CD4-positive, alpha-beta T cell treated with Interferon alpha-2 for 1 hour (primary cell): ENCODE measurements around the gene FNDC3B.

Source experiments
- DNase-seq, 2 donors: peaks; one replicate each; pipeline ENCODE4 v3.0.0-alpha.2; 2020 to 2022

The FNDC3B gene

GRCh38 chr3:172380632-172381031 lies 341.3 kb downstream of the FNDC3B start:
- no peak for DNase-seq

- no peak for DNase-seq
These were observed 344.0 kb downstream of the FNDC3B start for GRCh38 chr3:172383306-172383796.

- DNase-seq = no peak
These were observed 345.5 kb downstream of the FNDC3B start for GRCh38 chr3:172384836-172385235.

DNA sequence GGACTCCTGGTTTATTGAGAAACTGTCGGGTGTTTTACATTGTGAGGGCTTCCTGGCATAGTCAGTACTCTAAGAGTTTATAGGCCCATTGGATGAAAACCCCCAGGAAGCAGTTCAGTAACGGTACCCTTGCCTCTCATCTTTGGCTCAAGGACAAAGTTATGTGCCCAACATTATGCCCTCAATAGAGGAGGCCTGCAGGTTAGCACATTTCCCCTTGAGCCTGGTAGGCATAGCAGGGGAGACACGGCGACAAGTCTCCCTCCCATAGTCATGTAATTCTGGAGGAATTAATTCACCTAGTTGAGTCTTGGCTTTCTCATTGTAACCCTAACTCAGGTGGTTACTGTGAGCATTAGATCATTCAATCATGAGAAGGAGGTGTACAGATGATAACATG lies 348.4 kb downstream of the FNDC3B start:
- DNase-seq = no peak

- DNase-seq = no peak
These were observed 349.2 kb downstream of the FNDC3B start for GRCh38 chr3:172388412-172389078.

DNA sequence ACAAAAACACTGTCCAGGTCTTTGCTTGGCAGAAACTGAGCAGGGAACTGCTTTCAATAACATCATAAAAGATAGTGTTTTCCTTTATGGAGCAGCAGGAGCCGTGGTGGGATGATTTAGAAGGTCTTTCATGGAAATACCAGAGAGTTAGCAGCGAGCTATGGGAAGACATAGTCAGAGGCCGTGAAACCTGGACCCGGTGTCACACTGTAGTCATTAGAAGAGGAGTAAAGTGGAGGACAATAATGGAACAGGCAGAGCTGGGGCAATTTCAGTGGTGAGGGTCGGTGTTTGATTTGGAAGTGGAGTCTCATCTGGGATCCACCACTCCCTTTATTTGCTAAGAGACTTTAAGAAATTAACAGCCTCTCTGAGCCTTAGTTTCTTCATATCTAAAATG lies 351.4 kb downstream of the FNDC3B start:
- no peak for DNase-seq

GRCh38 chr3:172391592-172392302 lies 352.4 kb downstream of the FNDC3B start:
- no peak for DNase-seq

- no peak for DNase-seq
These were observed 355.3 kb downstream of the FNDC3B start for GRCh38 chr3:172394692-172395091.

GRCh38 chr3:172396400-172396799 lies 357.0 kb downstream of the FNDC3B start:
- no peak for DNase-seq

DNA sequence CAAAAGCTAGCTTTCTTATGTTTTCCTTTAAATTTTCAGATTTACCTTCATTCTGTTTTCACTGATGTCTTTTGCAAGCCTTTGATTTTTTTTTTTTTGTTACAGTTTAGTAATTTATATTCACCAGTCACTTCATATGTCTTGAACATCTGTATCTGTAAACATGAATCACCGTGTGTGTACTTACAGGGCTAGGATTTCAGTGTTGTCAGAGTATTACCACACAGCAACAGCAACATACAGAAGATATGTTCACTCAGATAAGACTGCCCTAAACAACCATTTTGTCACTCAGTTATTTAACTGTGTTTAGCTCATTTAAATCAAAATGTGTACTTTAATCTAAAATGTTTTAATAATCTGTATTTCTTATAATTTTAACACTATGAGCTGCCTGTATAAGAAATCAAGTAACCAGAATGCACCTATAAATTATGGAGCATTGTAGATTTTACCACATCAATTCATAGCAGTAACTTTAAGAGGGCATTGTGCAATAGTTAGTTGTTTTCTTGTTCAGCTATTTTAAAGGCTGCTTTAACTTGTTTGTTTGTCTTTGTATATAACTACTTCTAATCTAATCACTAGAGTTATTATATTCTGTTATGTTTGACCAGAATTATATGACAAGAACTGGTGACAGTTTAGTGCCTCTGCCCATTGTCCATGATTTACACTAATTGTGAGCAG lies 358.5 kb downstream of the FNDC3B start:
- DNase-seq = no peak

DNA sequence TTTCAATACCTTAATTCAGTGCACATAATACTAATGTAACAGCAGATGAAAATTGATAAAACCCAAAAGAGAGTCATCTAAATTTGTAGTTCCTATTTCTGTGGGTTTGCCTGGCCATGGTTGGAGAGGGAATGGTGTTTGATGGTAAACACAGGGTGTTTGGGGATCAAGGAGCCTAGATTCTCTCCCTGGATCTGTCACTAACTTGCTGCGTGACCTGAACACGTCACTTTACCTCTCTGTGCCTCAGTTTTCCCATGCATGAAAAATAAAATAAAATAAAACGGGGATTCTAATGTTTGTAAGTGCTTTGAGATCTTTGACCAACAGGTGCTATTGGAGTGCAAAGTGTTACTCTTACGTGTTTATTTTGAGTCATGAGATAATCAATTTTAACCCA lies 359.1 kb downstream of the FNDC3B start:
- DNase-seq = no peak

DNA sequence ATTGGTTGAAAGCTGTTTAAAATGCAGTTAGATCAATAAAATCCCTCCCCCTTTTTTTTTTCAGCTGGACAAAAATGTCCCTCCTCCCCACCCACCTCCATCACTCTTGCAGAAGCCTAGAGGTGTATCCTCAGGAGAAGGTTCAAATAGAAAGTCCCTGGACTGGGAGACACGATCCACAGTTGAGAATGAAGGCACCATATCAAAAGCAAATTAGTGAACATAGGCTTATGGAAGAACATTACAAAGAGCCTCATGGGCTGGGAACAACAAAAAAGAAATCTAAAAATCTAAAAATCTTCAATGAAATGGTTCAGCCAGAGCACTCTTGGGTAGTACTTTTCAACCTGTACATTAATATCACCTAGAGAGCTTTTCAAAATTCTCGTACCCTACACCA lies 362.7 kb downstream of the FNDC3B start:
- DNase-seq = no peak

- DNase-seq = no peak
These were observed 363.7 kb downstream of the FNDC3B start for GRCh38 chr3:172402892-172403643.

DNA sequence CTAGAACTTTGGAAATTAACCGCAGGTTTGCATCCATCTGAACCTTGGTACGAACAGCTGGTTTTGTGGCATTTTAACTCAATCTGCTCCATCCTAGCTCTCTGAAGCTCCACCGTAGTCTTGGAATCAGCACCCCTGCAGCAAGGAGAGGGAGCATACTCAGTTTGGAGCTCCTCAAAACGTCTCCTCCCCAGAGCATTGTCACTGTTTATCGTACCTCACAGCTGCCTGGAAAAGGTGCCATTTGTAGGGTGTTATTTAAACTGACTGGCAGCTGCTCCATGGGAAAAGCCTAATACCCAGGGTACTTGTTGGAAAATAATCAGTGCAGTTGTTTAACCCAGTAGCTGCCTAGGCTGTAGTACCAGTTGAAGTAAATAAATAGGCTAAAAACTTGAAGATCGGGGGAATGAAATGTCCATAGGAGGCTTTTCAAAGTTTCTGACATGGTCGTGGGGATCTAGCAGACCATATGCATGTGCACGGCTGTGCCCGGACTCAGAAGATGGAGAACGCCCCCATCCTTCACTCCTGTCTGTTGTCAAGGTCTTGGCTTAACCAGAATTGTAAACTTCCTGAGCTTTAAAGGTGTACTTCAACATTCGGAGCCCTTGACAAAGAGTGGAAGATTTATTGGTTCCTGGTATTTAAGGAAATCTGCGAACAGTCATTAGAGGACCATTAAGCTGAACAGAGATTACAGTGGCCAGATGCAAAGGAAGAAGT lies 365.0 kb downstream of the FNDC3B start:
- no peak for DNase-seq

GRCh38 chr3:172405914-172406313 lies 366.5 kb downstream of the FNDC3B start:
- no peak for DNase-seq

DNA sequence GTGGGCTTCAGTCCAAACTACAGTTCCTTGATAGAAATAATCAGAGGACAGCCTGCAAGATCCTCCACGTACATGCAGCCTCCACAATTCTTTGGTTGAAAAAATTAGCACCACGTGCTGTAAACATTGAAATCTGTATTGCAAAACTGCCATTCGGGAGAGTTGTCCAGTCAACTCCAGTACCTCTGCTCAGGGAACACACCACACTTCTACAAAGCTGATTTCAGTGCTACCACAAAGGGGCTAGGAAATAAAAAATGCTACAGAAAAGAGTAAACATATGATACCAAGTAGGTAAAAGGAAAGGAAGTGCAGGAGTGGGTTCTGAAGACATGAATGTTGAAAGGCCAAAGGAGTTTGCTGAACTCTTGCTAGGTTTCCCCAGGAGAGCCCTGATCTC lies 368.5 kb downstream of the FNDC3B start:
- no peak for DNase-seq

DNA sequence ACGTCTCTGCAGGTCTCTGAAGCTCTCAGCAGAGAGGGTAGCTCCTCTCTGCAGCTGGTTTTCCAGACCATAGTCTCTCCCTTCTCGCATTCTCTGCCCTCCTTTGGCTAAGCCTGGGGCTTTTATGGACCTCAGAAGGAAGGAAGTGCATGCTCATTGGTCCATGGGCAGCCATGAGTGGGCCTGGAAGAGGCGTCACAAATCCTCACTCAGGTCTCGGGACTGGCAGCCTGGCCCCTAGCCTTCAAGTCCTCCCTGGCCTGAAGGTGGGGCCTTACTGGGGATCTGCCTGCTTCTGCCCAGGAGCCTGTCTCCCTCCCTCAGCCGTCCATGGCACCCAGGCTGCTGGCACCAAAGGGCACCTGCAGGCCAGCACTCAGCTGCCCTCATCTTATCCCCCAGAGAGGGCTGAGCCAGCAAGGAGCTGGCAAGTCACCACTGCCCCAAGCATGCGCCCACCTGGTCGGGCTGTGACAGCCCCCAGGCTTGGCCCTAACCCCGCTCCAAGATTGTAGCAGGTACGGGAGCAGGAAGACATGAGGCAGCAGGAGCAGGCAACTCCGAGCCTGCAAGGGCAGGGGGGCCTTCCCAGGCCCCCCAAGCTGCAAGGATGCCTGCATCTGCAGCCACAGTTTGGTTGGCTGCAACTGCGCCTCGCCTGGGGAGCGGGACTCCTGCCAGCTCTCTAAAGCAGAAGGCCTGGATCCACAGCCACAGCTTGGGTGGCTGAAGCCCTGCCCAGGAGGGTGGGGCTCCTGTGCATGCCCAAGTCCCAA lies 371.5 kb downstream of the FNDC3B start:
- no peak for DNase-seq

DNA sequence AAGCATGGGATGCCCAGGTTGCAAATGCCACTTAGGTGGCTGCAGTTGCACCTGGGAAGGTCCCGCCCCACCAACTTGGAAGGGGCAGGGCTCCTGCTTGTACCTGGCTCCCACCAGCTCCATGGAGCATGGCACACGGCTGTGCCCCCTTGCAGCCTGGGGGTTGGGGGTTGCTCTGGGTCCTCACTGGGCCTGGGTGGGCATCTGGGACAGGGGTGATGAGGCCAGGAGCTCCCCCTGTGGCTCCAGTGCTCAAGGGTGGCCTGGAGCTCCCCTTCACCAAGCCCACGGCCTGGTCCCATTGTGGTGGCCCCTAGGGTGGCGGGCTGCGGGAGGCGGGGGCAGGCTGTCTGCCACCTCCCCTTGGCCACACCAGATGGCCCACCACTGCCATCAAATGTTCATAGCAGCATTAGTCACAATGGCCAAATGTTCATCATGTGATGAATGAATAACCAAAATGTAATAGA lies 372.1 kb downstream of the FNDC3B start:
- no peak for DNase-seq

- no peak for DNase-seq
These were observed 375.9 kb downstream of the FNDC3B start for GRCh38 chr3:172415323-172415722.

GRCh38 chr3:172437713-172438112 lies 398.3 kb downstream of the FNDC3B start:
- DNase-seq = no peak

- DNase-seq = no peak
These were observed 398.8 kb downstream of the FNDC3B start for GRCh38 chr3:172438186-172438585.

DNA sequence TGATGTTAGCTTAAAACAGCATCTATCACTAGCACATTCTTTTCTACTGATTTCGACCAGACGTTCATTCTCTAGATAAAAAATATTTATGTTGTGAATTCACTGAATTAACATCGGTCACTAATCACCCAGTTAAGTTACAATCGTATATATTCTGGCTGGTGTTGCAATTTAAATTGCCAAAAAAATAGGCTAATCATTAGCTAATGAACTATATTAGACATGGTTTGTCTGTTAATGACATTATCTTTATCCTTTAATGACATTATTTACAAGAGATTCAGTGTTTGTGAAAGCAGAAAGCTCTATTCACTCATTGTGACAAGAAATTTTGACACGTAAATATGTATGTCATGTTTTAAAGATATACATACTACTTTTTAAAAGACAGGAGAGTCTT lies 402.2 kb downstream of the FNDC3B start:
- DNase-seq = no peak
